ENCODE data around the gene ZNF280A.
"Not testable (repeated sequence)": the region's sequence is repeated elsewhere in the genome, so short reads cannot be mapped to it uniquely, and the experiment has no call there.

Gene ZNF280A

GRCh38 chr22:22513619-22514018, 6.5 kb downstream of the ZNF280A start:
- H3K4me2 ChIP-seq: no peak overlapping the region
- no peak overlapping the region for H3K27ac ChIP-seq
- no peaks in the 10 kb centered on the region for H3K36me3 ChIP-seq (ENCODE audit: insufficient read depth)
- H3K27me3 ChIP-seq (ENCODE audit: insufficient read depth, low read depth): no peaks in the 10 kb centered on the region
- no peaks in the 10 kb centered on the region for H3K79me2 ChIP-seq (ENCODE audit: insufficient read depth, low read depth)
- H2AFZ ChIP-seq (ENCODE audit: low read depth): no peak overlapping the region
- no peak overlapping the region for H3K9ac ChIP-seq
- no peak overlapping the region for H3K4me3 ChIP-seq (IDR thresholded peaks at IDR 0.05; ENCODE audit: insufficient read depth, low read depth, low read length)
- no peaks in the 10 kb centered on the region for H3K4me1 ChIP-seq (ENCODE audit: low read depth, poor library complexity, severe bottlenecking)
- H4K20me1 ChIP-seq (ENCODE audit: insufficient read depth): no peaks in the 10 kb centered on the region
- no peak for TF ChIP-seq CTCF (conservative IDR thresholded peaks at IDR 0.05; ENCODE audit: low read depth, low read length)

- H3K4me2 ChIP-seq: no peak overlapping the region
- H3K36me3 ChIP-seq (ENCODE audit: insufficient read depth): no peaks in the 10 kb centered on the region
- H3K4me3 ChIP-seq (IDR thresholded peaks at IDR 0.05; ENCODE audit: insufficient read depth, low read depth, low read length): no peak overlapping the region
- no peaks in the 10 kb centered on the region for H3K79me2 ChIP-seq (ENCODE audit: insufficient read depth, low read depth)
- H3K27ac ChIP-seq: no peak overlapping the region
- H2AFZ ChIP-seq (ENCODE audit: low read depth): no peak overlapping the region
- no peak overlapping the region for H3K9ac ChIP-seq
- no peaks in the 10 kb centered on the region for H3K27me3 ChIP-seq (ENCODE audit: insufficient read depth, low read depth)
- H4K20me1 ChIP-seq (ENCODE audit: insufficient read depth): no peaks in the 10 kb centered on the region
- TF ChIP-seq CTCF (conservative IDR thresholded peaks at IDR 0.05; ENCODE audit: low read depth, low read length): no peak
- H3K4me1 ChIP-seq (ENCODE audit: low read depth, poor library complexity, severe bottlenecking): peaks cover 2% of the 10 kb centered on the region
Measured at GRCh38 chr22:22512951-22513350, 7.1 kb downstream of the ZNF280A start.

GRCh38 chr22:22510833-22511232, 9.2 kb downstream of the ZNF280A start:
- H3K27ac ChIP-seq; H2AFZ ChIP-seq (ENCODE audit: low read depth); H3K27me3 ChIP-seq (ENCODE audit: insufficient read depth, low read depth); H3K4me2 ChIP-seq; H3K4me3 ChIP-seq (IDR thresholded peaks at IDR 0.05; ENCODE audit: insufficient read depth, low read depth, low read length); H3K79me2 ChIP-seq (ENCODE audit: insufficient read depth, low read depth); H3K36me3 ChIP-seq (ENCODE audit: insufficient read depth); H4K20me1 ChIP-seq (ENCODE audit: insufficient read depth); H3K9ac ChIP-seq; H3K4me1 ChIP-seq (ENCODE audit: low read depth, poor library complexity, severe bottlenecking): not testable (repeated sequence)

- not testable (repeated sequence) for H3K4me2 ChIP-seq; H3K4me3 ChIP-seq (IDR thresholded peaks at IDR 0.05; ENCODE audit: insufficient read depth, low read depth, low read length); H3K4me1 ChIP-seq (ENCODE audit: low read depth, poor library complexity, severe bottlenecking); H3K9ac ChIP-seq; H3K36me3 ChIP-seq (ENCODE audit: insufficient read depth); H3K27me3 ChIP-seq (ENCODE audit: insufficient read depth, low read depth); H4K20me1 ChIP-seq (ENCODE audit: insufficient read depth); H3K27ac ChIP-seq; H3K79me2 ChIP-seq (ENCODE audit: insufficient read depth, low read depth); H2AFZ ChIP-seq (ENCODE audit: low read depth)
Measured at GRCh38 chr22:22509912-22510311, 10.2 kb downstream of the ZNF280A start.

DNA sequence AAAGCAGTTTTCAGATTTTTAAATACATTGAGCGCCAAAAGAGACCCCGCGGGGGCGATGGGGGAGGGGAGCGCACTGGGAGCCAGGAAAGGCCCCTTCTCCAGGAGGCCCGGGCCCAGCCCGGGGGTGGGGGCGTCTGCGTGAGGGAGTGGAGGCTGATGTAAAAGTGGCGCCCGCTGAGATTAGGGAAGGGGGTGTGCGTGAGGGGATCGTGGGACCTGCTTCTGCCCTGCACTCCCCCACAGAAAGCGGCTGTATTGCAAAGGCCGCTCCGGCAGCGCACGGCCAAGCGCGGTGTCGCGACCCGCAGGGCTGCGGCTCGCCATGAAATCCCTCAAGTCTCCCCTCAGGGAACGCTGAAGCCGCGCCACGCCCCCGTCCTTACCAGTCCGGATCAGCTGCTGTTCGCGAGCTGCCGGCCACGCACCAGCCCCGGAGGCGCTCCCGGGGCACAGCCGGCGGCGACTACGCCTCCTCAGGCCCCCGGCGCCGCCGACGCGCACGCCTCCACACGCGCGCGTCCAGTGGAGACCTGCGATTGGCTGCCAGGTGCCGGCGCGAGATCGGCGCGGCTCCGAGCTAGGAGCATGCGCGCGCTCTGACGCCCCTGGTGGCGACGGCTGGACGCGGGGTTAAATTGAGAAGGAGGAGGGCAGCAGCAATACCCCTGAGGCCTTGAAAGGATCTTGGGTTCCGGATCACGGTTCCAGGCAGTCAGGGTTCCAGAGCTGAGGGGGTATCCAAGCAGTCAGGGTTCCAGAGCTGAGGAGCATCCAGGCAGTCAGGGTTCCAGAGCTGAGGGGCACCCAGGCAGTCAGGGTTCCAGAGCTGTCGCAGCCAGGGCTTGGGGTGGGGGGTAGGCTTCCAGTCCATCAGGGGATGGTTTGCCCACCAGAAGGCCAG, 11.5 kb downstream of the ZNF280A start, which contains the start of gene ZNF280B:
Gene ZNF280B, minus strand, starts transcription at position 469 of the 903 bp plus-strand sequence. CDS start 19,344 bp downstream, outside the sequence.
- no peak within 1 kb of the TSS for H3K27ac ChIP-seq

More for the DNA sequence above, 11.5 kb downstream of the ZNF280A start, which contains the start of gene ZNF280B:
- H3K79me2 ChIP-seq (ENCODE audit: insufficient read depth, low read depth): no peaks in the 10 kb centered on the region
- peak within 1 kb of the TSS; percentile 79 for H2AFZ ChIP-seq (ENCODE audit: low read depth)
- peak within 1 kb of the TSS; percentile 35; the same call in 1 of the 2 replicates for H3K9ac ChIP-seq
- H3K36me3 ChIP-seq (ENCODE audit: insufficient read depth): no peaks in the 10 kb centered on the region
- no peak within 1 kb of the TSS for H3K4me3 ChIP-seq (IDR thresholded peaks at IDR 0.05; ENCODE audit: insufficient read depth, low read depth, low read length)
- H3K4me1 ChIP-seq (ENCODE audit: low read depth, poor library complexity, severe bottlenecking): peaks cover 8% of the 10 kb centered on the region
- H3K27me3 ChIP-seq (ENCODE audit: insufficient read depth, low read depth): no peaks in the 10 kb centered on the region
- H4K20me1 ChIP-seq (ENCODE audit: insufficient read depth): no peaks in the 10 kb centered on the region
- peak; percentile 72 for TF ChIP-seq CTCF (conservative IDR thresholded peaks at IDR 0.05; ENCODE audit: low read depth, low read length)
- peak within 1 kb of the TSS; percentile 93 for H3K4me2 ChIP-seq
